H9 (cell line): ENCODE data around the gene S100B. TPM values are rescaled to one million over a fixed set of nuclear protein-coding genes. Genes with fewer than 3 reads are reported as not detected.

Experiments used
- DNase-seq: peaks from one replicate; pipeline ENCODE4 v3.0.0-alpha.2; 2017
- H2AFZ ChIP-seq: one replicate; pipeline ENCODE4 v1.6.1; 2013; ENCODE audit warnings: mild to moderate bottlenecking, low read length, control low read depth, moderate library complexity
- H2AK5ac ChIP-seq: 2 replicates; pipeline ENCODE4 v1.6.1; 2013; ENCODE audit warnings: low read length, control low read depth, mixed read lengths; ENCODE audit not compliant: insufficient read length
- H2BK120ac ChIP-seq: one replicate; pipeline ENCODE4 v1.6.1; 2013; ENCODE audit warnings: low read depth, mild to moderate bottlenecking, low read length, control low read depth, inconsistent platforms; ENCODE audit not compliant: poor library complexity, severe bottlenecking
- H2BK12ac ChIP-seq: 2 replicates; pipeline ENCODE4 v1.6.1; 2013; ENCODE audit warnings: low read length, control low read depth, mixed read lengths, low read depth; ENCODE audit not compliant: insufficient read length
- H2BK15ac ChIP-seq: 2 replicates; pipeline ENCODE4 v1.6.1; 2013; ENCODE audit warnings: low read depth, low read length, control low read depth
- H2BK20ac ChIP-seq: one replicate; pipeline ENCODE4 v1.6.1; 2013; ENCODE audit warnings: low read depth, mild to moderate bottlenecking, low read length, control low read depth, inconsistent platforms; ENCODE audit not compliant: poor library complexity, severe bottlenecking
- H2BK5ac ChIP-seq: 2 replicates; pipeline ENCODE4 v1.6.1; 2013; ENCODE audit warnings: low read length, control low read depth, mixed read lengths; ENCODE audit not compliant: insufficient read length
- H3K14ac ChIP-seq: 2 replicates; pipeline ENCODE4 v1.6.1; 2013; ENCODE audit warnings: low read length, control low read depth; ENCODE audit not compliant: insufficient read depth
- H3K18ac ChIP-seq: 2 replicates; pipeline ENCODE4 v1.6.1; 2013; ENCODE audit warnings: low read depth, mild to moderate bottlenecking, mixed read lengths, low read length, control low read depth; ENCODE audit not compliant: insufficient read length
- H3K23ac ChIP-seq: 2 replicates; pipeline ENCODE4 v1.6.1; 2013; ENCODE audit warnings: low read length, control low read depth, mixed read lengths, low read depth; ENCODE audit not compliant: insufficient read length
- H3K23me2 ChIP-seq: 2 replicates; pipeline ENCODE4 v1.6.1; 2013; ENCODE audit warnings: low read depth, mild to moderate bottlenecking, mixed read lengths, low read length, control low read depth; ENCODE audit not compliant: insufficient read length, poor library complexity, severe bottlenecking
- H3K27ac ChIP-seq: 2 replicates; pipeline ENCODE4 v1.5.1; 2013; ENCODE audit warnings: low read length, control low read depth, mixed read lengths, low read depth; ENCODE audit not compliant: insufficient read length
- H3K27me3 ChIP-seq: 2 replicates; pipeline ENCODE4 v1.6.1; 2013; ENCODE audit warnings: low read length, control low read depth, inconsistent platforms; ENCODE audit not compliant: insufficient read depth
- H3K4ac ChIP-seq: 2 replicates; pipeline ENCODE4 v1.6.1; 2013; ENCODE audit warnings: low read depth, mild to moderate bottlenecking, control low read depth, inconsistent platforms, low read length, moderate library complexity
- H3K4me1 ChIP-seq: 2 replicates; pipeline ENCODE4 v1.6.1; 2013; ENCODE audit warnings: low read length, control low read depth, inconsistent platforms; ENCODE audit not compliant: insufficient read depth
- H3K4me2 ChIP-seq: 2 replicates; pipeline ENCODE4 v1.6.1; 2013; ENCODE audit warnings: low read length, control low read depth, mixed read lengths; ENCODE audit not compliant: insufficient read length, insufficient read depth
- H3K56ac ChIP-seq: 2 replicates; pipeline ENCODE4 v1.6.1; 2013; ENCODE audit warnings: low read depth, mild to moderate bottlenecking, mixed read lengths, low read length, control low read depth; ENCODE audit not compliant: insufficient read length
- H3K79me1 ChIP-seq: 2 replicates; pipeline ENCODE4 v1.6.1; 2013; ENCODE audit warnings: low read depth, mild to moderate bottlenecking, moderate library complexity, low read length, control low read depth, inconsistent platforms; ENCODE audit not compliant: insufficient read depth, poor library complexity, severe bottlenecking
- H3K79me2 ChIP-seq: 2 replicates; pipeline ENCODE4 v1.6.1; 2013; ENCODE audit warnings: low read length, control low read depth, inconsistent platforms; ENCODE audit not compliant: insufficient read depth
- H3K9ac ChIP-seq: 2 replicates; pipeline ENCODE4 v1.6.1; 2013; ENCODE audit warnings: low read length, control low read depth, mixed read lengths; ENCODE audit not compliant: insufficient read length; ENCODE audit errors: extremely low read depth
- H3K9me3 ChIP-seq: one replicate; pipeline ENCODE4 v1.6.1; 2013; ENCODE audit warnings: low read depth, low read length, inconsistent platforms; ENCODE audit not compliant: control insufficient read depth
- H3T11ph ChIP-seq: one replicate; pipeline ENCODE4 v1.6.1; 2013; ENCODE audit warnings: mild to moderate bottlenecking, low read length, control low read depth, inconsistent platforms
- H4K20me1 ChIP-seq: one replicate; pipeline ENCODE4 v1.6.1; 2013; ENCODE audit not compliant: control insufficient read depth, insufficient read length, insufficient read depth
- H4K5ac ChIP-seq: 2 replicates; pipeline ENCODE4 v1.6.1; 2013; ENCODE audit warnings: low read depth, mild to moderate bottlenecking, mixed read lengths, low read length, control low read depth; ENCODE audit not compliant: insufficient read length
- H4K8ac ChIP-seq: replicated peaks from 2 replicates; pipeline ENCODE4 v1.6.1; 2013; ENCODE audit warnings: low read length, control low read depth, mixed read lengths, low read depth; ENCODE audit not compliant: insufficient read length
- H4K91ac ChIP-seq: 2 replicates; pipeline ENCODE4 v1.6.1; 2013; ENCODE audit warnings: low read depth, mild to moderate bottlenecking, moderate library complexity, mixed read lengths, low read length, control low read depth; ENCODE audit not compliant: insufficient read length
- H3K27ac Mint-ChIP-seq, 3 experiments: 2 replicates in 2 of 3; 3 replicates in 1 of 3; pipeline ENCODE4 v1.8.0; 2020 to 2021; ENCODE audit warnings: mixed read lengths in 3 of 3, mild to moderate bottlenecking in 1 of 3, moderate library complexity in 1 of 3
- H3K27me3 Mint-ChIP-seq: 2 replicates; pipeline ENCODE4 v1.8.0; 2021; ENCODE audit warnings: low read depth, mild to moderate bottlenecking, moderate library complexity, mixed read lengths
- H3K36me3 Mint-ChIP-seq, 3 experiments: 2 replicates in 2 of 3; 3 replicates in 1 of 3; pipeline ENCODE4 v1.8.0; 2020 to 2021; ENCODE audit warnings: low read depth in 3 of 3, mixed read lengths in 3 of 3; ENCODE audit not compliant: insufficient read depth in 1 of 3
- H3K4me1 Mint-ChIP-seq, 2 experiments: 2 replicates each; pipeline ENCODE4 v1.8.0; 2020; ENCODE audit warnings: mixed read lengths in 2 of 2
- H3K4me3 Mint-ChIP-seq, 2 experiments: 2 replicates in 1 of 2; 3 replicates in 1 of 2; pipeline ENCODE4 v1.8.0; 2020 to 2021; ENCODE audit warnings: mild to moderate bottlenecking in 2 of 2, mixed read lengths in 2 of 2, moderate library complexity in 1 of 2
- H3K9me3 Mint-ChIP-seq, 2 experiments: 2 replicates in 1 of 2; 3 replicates in 1 of 2; pipeline ENCODE4 v1.8.0; 2020; ENCODE audit warnings: mild to moderate bottlenecking in 2 of 2, mixed read lengths in 2 of 2, moderate library complexity in 1 of 2
- WGBS: extraction: QIAGEN DNeasy Blood & Tissue Kit; methylation state at CpG from one replicate; pipeline ENCODE4 v1.1.7; 2013; ENCODE audit warnings: missing lambda C conversion rate, low lambda C conversion rate, mixed read lengths; ENCODE audit not compliant: insufficient read length; ENCODE audit errors: extremely low coverage; 5-methylcytosine and 5-hydroxymethylcytosine counted together
- total RNA-seq: library from RNA; stranded (reverse); gene quantifications from 2 replicates; pipeline ENCODE4 v1.2.1, GENCODE V29; 2021
- TF ChIP-seq, protein P1 (sequence below): fragments of 200-600 bp; sonication (generic); conservative IDR thresholded peaks from 3 replicates; pipeline ENCODE4 v1.8.0; 2021; ENCODE audit warnings: antibody characterized with exemption, mild to moderate bottlenecking

The S100B gene
- total RNA-seq, 1 experiment from 2014 or later: 0.26 TPM

GRCh38 chr21:46567348-46567747, 37.5 kb downstream of the S100B start:
- H3K79me2 ChIP-seq: no peaks in the 10 kb centered on the region
- H2AFZ ChIP-seq: no peak overlapping the region
- H2BK15ac ChIP-seq: no peak overlapping the region
- no peak overlapping the region for H3K27ac ChIP-seq
- no peak overlapping the region for H3K23ac ChIP-seq
- Mint-ChIP-seq H3K27me3 (no peaks in the 10 kb centered on the region), H3K4me1 (no peaks in the 10 kb centered on the region), H3K9me3 (peaks cover 0 to 5% of the 10 kb centered on the region in 2 experiments; a peak in 3 of 5 replicates), H3K4me3 (no peak overlapping the region), H3K36me3 (peaks cover 36 to 65% (median 62%) of the 10 kb centered on the region in 3 experiments), H3K27ac (no peak overlapping the region)
- no peaks in the 10 kb centered on the region for H3K9me3 ChIP-seq
- H4K8ac ChIP-seq: no peak overlapping the region
- no peak overlapping the region for H3K56ac ChIP-seq
- no peak overlapping the region for H2BK5ac ChIP-seq
- no CpG with 5 or more reads among the region's 15 CpGs for WGBS
- H2BK12ac ChIP-seq: no peak overlapping the region
- H2BK120ac ChIP-seq: no peak overlapping the region
- no peaks in the 10 kb centered on the region for H3K79me1 ChIP-seq
- no peak overlapping the region for H3T11ph ChIP-seq
- no peak for DNase-seq
- H4K5ac ChIP-seq: no peak overlapping the region
- H3K9ac ChIP-seq: no peak overlapping the region
- no peak overlapping the region for H2BK20ac ChIP-seq
- no peaks in the 10 kb centered on the region for H4K20me1 ChIP-seq
- no peaks in the 10 kb centered on the region for H3K27me3 ChIP-seq
- no peak overlapping the region for H2AK5ac ChIP-seq
- no peaks in the 10 kb centered on the region for H3K4me1 ChIP-seq
- no peak overlapping the region for H3K14ac ChIP-seq
- H3K18ac ChIP-seq: no peak overlapping the region
- no peak overlapping the region for H4K91ac ChIP-seq
- H3K4me2 ChIP-seq: no peak overlapping the region
- H3K23me2 ChIP-seq: no peaks in the 10 kb centered on the region
- no peak overlapping the region for H3K4ac ChIP-seq
- TF ChIP-seq, protein P1, sequence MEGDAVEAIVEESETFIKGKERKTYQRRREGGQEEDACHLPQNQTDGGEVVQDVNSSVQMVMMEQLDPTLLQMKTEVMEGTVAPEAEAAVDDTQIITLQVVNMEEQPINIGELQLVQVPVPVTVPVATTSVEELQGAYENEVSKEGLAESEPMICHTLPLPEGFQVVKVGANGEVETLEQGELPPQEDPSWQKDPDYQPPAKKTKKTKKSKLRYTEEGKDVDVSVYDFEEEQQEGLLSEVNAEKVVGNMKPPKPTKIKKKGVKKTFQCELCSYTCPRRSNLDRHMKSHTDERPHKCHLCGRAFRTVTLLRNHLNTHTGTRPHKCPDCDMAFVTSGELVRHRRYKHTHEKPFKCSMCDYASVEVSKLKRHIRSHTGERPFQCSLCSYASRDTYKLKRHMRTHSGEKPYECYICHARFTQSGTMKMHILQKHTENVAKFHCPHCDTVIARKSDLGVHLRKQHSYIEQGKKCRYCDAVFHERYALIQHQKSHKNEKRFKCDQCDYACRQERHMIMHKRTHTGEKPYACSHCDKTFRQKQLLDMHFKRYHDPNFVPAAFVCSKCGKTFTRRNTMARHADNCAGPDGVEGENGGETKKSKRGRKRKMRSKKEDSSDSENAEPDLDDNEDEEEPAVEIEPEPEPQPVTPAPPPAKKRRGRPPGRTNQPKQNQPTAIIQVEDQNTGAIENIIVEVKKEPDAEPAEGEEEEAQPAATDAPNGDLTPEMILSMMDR: no peak
